ENCODE results near the gene SEPTIN2. TPM values are rescaled to one million over a fixed set of nuclear protein-coding genes. Genes with fewer than 3 reads are reported as not detected.
A peak's percentile ranks its signal among the peaks of the same experiment; 100 is the strongest.

Gene SEPTIN2
- total RNA-seq, 3 donors from 2014 or later = 298 to 321 (median 299) TPM

DNA sequence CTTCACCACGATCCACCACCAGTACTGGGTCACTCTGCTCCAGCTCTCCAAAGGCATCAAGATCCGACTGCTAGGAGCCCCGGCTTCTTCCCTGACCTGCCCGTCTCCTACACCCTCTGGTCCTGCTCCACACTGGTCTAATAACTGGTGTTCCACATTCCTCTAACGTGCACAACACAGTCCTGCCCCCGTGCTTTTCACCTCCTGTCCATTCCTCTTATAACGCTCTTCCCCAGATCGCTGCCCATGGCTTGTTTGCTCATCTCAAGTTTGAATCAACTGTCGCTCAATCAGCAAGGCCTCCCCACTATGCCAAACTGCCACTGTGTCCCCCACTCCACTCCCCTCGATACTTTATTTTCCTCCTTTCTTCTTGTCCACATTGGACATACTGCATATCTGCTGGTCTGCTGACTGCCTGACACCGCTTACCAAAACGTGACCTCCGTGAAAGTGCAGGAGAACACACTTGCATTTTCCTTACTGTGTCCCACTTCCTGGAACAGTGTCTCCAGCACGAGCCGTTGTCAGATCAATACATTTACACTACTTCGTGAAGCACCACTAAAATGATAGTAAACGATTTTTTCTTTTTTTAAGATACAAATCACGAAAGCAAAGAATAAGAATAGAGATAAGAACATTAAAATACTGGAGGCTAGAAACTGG, 6.8 kb upstream of the SEPTIN2 start:
- peaks cover 0 to 7% of the 10 kb centered on the region in 2 donors for H3K4me1 ChIP-seq
- intact Hi-C loops (cut with DNase I; ENCODE audit: low total_unique reads) = no loop called here
- no peaks in the 10 kb centered on the region for H3K36me3 ChIP-seq
- no peak overlapping the region for H3K27ac ChIP-seq
- DNase-seq (ENCODE audit: low spot score in 2 of 2) = no peak
- no peaks in the 10 kb centered on the region for H3K27me3 ChIP-seq
- TF ChIP-seq POLR2A (IDR thresholded peaks at IDR 0.05) = no peak
- TF ChIP-seq POLR2AphosphoS5 (IDR thresholded peaks at IDR 0.05) = no peak
- TF ChIP-seq, protein P1, sequence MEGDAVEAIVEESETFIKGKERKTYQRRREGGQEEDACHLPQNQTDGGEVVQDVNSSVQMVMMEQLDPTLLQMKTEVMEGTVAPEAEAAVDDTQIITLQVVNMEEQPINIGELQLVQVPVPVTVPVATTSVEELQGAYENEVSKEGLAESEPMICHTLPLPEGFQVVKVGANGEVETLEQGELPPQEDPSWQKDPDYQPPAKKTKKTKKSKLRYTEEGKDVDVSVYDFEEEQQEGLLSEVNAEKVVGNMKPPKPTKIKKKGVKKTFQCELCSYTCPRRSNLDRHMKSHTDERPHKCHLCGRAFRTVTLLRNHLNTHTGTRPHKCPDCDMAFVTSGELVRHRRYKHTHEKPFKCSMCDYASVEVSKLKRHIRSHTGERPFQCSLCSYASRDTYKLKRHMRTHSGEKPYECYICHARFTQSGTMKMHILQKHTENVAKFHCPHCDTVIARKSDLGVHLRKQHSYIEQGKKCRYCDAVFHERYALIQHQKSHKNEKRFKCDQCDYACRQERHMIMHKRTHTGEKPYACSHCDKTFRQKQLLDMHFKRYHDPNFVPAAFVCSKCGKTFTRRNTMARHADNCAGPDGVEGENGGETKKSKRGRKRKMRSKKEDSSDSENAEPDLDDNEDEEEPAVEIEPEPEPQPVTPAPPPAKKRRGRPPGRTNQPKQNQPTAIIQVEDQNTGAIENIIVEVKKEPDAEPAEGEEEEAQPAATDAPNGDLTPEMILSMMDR (IDR thresholded peaks at IDR 0.05) = no peak
- no peak overlapping the region for H3K4me3 ChIP-seq
- H3K9me3 ChIP-seq = no peaks in the 10 kb centered on the region

DNA sequence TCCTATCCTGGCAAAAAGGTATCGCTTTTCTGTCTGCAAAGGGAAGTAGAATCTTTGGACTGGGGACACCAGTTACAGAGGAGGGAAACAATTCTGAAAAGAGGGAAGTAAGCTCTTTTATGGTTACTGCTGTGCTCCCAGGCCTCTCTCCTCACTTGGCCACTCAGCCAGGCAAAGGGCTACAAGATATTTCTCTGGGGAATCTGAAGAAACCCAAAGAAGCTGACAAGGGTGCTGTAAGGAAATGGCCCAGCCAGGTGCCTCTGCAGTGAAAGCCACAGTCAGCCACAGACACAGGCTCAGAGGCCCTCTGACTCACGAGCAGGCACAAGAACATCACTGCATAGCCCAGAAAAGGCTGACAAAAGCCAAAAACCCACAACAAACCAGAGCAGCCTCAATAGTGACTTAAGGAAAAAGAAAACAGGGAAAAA, 6.0 kb upstream of the SEPTIN2 start:
- intact Hi-C loops (cut with DNase I; ENCODE audit: low total_unique reads) = loop anchor here (5.0 kb wide), 1 partner anchor 207 kb away; the partner anchor contains the start of gene MTERF4
- DNase-seq (ENCODE audit: low spot score in 2 of 2) = no peak
- H3K36me3 ChIP-seq = no peaks in the 10 kb centered on the region
- H3K4me3 ChIP-seq = no peak overlapping the region
- no peaks in the 10 kb centered on the region for H3K27me3 ChIP-seq
- TF ChIP-seq, protein P1 (IDR thresholded peaks at IDR 0.05) = no peak
- TF ChIP-seq POLR2AphosphoS5 (IDR thresholded peaks at IDR 0.05) (no peak), POLR2A (IDR thresholded peaks at IDR 0.05) (no peak)
- no peak overlapping the region for H3K27ac ChIP-seq
- peaks cover 0 to 6% of the 10 kb centered on the region in 2 donors for H3K4me1 ChIP-seq
- H3K9me3 ChIP-seq = no peaks in the 10 kb centered on the region

- Histone ChIP-seq H3K27me3 (no peaks in the 10 kb centered on the region), H3K9me3 (no peaks in the 10 kb centered on the region), H3K36me3 (no peaks in the 10 kb centered on the region), H3K4me3 (no peak overlapping the region), H3K27ac (peak overlapping the region in 1 of 2 donors; percentile 6), H3K4me1 (peaks cover 0 to 6% of the 10 kb centered on the region in 2 donors)
- TF ChIP-seq POLR2A (IDR thresholded peaks at IDR 0.05) (no peak), POLR2AphosphoS5 (IDR thresholded peaks at IDR 0.05) (no peak)
- TF ChIP-seq, protein P1 (IDR thresholded peaks at IDR 0.05) = no peak
- intact Hi-C loops (cut with DNase I; ENCODE audit: low total_unique reads) = loop anchor here (5.0 kb wide), 1 partner anchor 209 kb away; the partner anchor contains the start of gene MTERF4
- no peak for DNase-seq (ENCODE audit: low spot score in 2 of 2)
Measured at GRCh38 chr2:241310917-241311566, 4.7 kb upstream of the SEPTIN2 start.

- intact Hi-C loops (cut with DNase I; ENCODE audit: low total_unique reads) = loop anchor here (5.0 kb wide), 1 partner anchor 210 kb away; the partner anchor contains the start of gene MTERF4
- no peaks in the 10 kb centered on the region for H3K9me3 ChIP-seq
- no peak overlapping the region for H3K4me3 ChIP-seq
- no peaks in the 10 kb centered on the region for H3K27me3 ChIP-seq
- TF ChIP-seq, protein P1 (IDR thresholded peaks at IDR 0.05) = no peak
- TF ChIP-seq POLR2AphosphoS5 (IDR thresholded peaks at IDR 0.05) (no peak), POLR2A (IDR thresholded peaks at IDR 0.05) (no peak)
- H3K4me1 ChIP-seq = peaks cover 0 to 7% of the 10 kb centered on the region in 2 donors
- no peak for DNase-seq (ENCODE audit: low spot score in 2 of 2)
- H3K36me3 ChIP-seq = no peaks in the 10 kb centered on the region
- H3K27ac ChIP-seq = no peak overlapping the region
Measured at GRCh38 chr2:241312082-241312481, 3.6 kb upstream of the SEPTIN2 start.

All from breast epithelium (tissue), 4 donors.